SK-N-SH (cell line): ENCODE data around the gene HUNK. TPM values are rescaled to one million over a fixed set of nuclear protein-coding genes. Genes with fewer than 3 reads are reported as not detected.

Source experiments
- CTCF ChIA-PET: fragments of 300-600, 350-600 bp; formaldehyde crosslinking; extraction: SDS; loops from one replicate; lab custom pipeline; 2021; lab: Yijun Ruan, JAX
- POLR2A ChIA-PET: fragments of 350-600 bp; sonication (Branson Sonifier 250); formaldehyde crosslinking; extraction: SDS; loops from one replicate; lab custom pipeline; 2020; ENCODE audit warnings: antibody characterized with exemption, inconsistent platforms; lab: Yijun Ruan, JAX
- DNase-seq: peaks from one replicate; pipeline ENCODE4 v3.0.0; 2012
- H2AFZ ChIP-seq: fragments of 200-600 bp; sonication (generic); 2 replicates; pipeline ENCODE4 v1.8.1; 2016; ENCODE audit warnings: antibody characterized with exemption, mild to moderate bottlenecking, low read depth
- H3F3A ChIP-seq: fragments of 200-600 bp; sonication (generic); replicated peaks from 2 replicates; pipeline ENCODE3; 2016; ENCODE audit warnings: antibody characterized with exemption, mild to moderate bottlenecking; ENCODE audit not compliant: insufficient read depth
- H3K27ac ChIP-seq, 2 experiments: fragments of 200-500 bp in 1 of 2; fragments of 200-600 bp in 1 of 2; sonication (Bioruptor generic) in 1 of 2; sonication (generic), shearing (Covaris generic) in 1 of 2; 2 replicates each; pipeline versions ENCODE4 v1.5.1 to v1.6.1; 2014 to 2016; ENCODE audit warnings: low read depth in 2 of 2, inconsistent platforms in 1 of 2, low read length in 1 of 2, mild to moderate bottlenecking in 1 of 2, mixed read lengths in 1 of 2
- H3K27me3 ChIP-seq: fragments of 200-600 bp; sonication (generic), shearing (Covaris generic); 2 replicates; pipeline ENCODE4 v1.6.1; 2016; ENCODE audit warnings: mixed run types; ENCODE audit not compliant: insufficient read depth
- H3K36me3 ChIP-seq, 2 experiments: fragments of 200-500 bp in 1 of 2; fragments of 200-600 bp in 1 of 2; sonication (Bioruptor generic) in 1 of 2; sonication (generic) in 1 of 2; replicated peaks in 1 of 2; 2 replicates each; pipeline versions ENCODE3 to v1.5.1; 2014 to 2016; ENCODE audit warnings: low read length in 1 of 2, mild to moderate bottlenecking in 1 of 2; ENCODE audit not compliant: insufficient read depth in 2 of 2, control insufficient read depth in 1 of 2
- H3K4me1 ChIP-seq, 2 experiments: fragments of 200-500 bp in 1 of 2; fragments of 200-600 bp in 1 of 2; sonication (Bioruptor generic) in 1 of 2; sonication (generic), shearing (Covaris generic) in 1 of 2; 2 replicates each; pipeline versions ENCODE4 v1.5.1 to v1.6.1; 2014 to 2016; ENCODE audit warnings: low read depth in 1 of 2, low read length in 1 of 2, mixed run types in 1 of 2; ENCODE audit not compliant: insufficient read depth in 2 of 2, control insufficient read depth in 1 of 2
- H3K4me2 ChIP-seq: fragments of 200-600 bp; sonication (generic), shearing (Covaris generic); 2 replicates; pipeline ENCODE4 v1.6.1; 2017; ENCODE audit warnings: mixed run types
- H3K4me3 ChIP-seq, 2 experiments: fragments of 200-500 bp in 1 of 2; fragments of 200-600 bp in 1 of 2; sonication (Bioruptor generic) in 1 of 2; sonication (generic), shearing (Covaris generic) in 1 of 2; 2 replicates each; pipeline versions ENCODE4 v1.5.1 to v1.8.1; 2014 to 2016; ENCODE audit warnings: low read depth in 2 of 2, inconsistent platforms in 1 of 2, low read length in 1 of 2, mild to moderate bottlenecking in 1 of 2, mixed read lengths in 1 of 2, moderate library complexity in 1 of 2
- H3K79me2 ChIP-seq: fragments of 200-600 bp; sonication (generic); 2 replicates; pipeline ENCODE4 v1.8.1; 2017; ENCODE audit warnings: mild to moderate bottlenecking; ENCODE audit not compliant: insufficient read depth
- H3K9ac ChIP-seq: fragments of 200-600 bp; sonication (generic); 2 replicates; pipeline ENCODE4 v1.6.1; 2017; ENCODE audit warnings: mixed run types
- H3K9me2 ChIP-seq: fragments of 200-600 bp; sonication (generic); 2 replicates; pipeline ENCODE4 v1.6.1; 2017; ENCODE audit warnings: mixed run types
- H3K9me3 ChIP-seq: fragments of 200-600 bp; sonication (generic); 2 replicates; pipeline ENCODE4 v1.6.1; 2017; ENCODE audit warnings: mixed run types, mild to moderate bottlenecking, moderate library complexity
- H4K20me1 ChIP-seq: fragments of 200-600 bp; sonication (generic); 2 replicates; pipeline ENCODE4 v1.6.1; 2017; ENCODE audit warnings: mild to moderate bottlenecking, mixed run types; ENCODE audit not compliant: insufficient read depth
- CHD2 ChIP-seq: fragments of 150-350 bp; IDR thresholded peaks from 2 replicates; pipeline ENCODE4 v1.6.1; 2018; ENCODE audit warnings: low read length; ENCODE audit not compliant: partially characterized antibody
- ELF1 ChIP-seq: IDR thresholded peaks from 2 replicates; pipeline ENCODE4 v1.4.0; 2012
- EP300 ChIP-seq, 2 experiments: IDR thresholded peaks; 2 replicates each; pipeline versions ENCODE4 v1.4.0 to v1.6.1; 2012; ENCODE audit warnings: borderline replicate concordance in 1 of 2, low read depth in 1 of 2, low read length in 1 of 2
- EZH2phosphoT487 ChIP-seq: fragments of 200-600 bp; sonication (generic); IDR thresholded peaks from 2 replicates; pipeline ENCODE4 v1.6.1; 2017; ENCODE audit warnings: low read depth, mixed run types, mild to moderate bottlenecking, antibody characterized with exemption, moderate library complexity, borderline replicate concordance
- FOSL2 ChIP-seq: IDR thresholded peaks from 2 replicates; pipeline ENCODE4 v1.4.0; 2012; ENCODE audit warnings: low read depth, mild to moderate bottlenecking, moderate library complexity, borderline replicate concordance
- GATA2 ChIP-seq: sonication (generic); formaldehyde crosslinking; IDR thresholded peaks from 2 replicates; pipeline ENCODE4 v1.5.0; 2020; ENCODE audit warnings: mild to moderate bottlenecking, missing genetic modification reagents
- JUND ChIP-seq: IDR thresholded peaks from 2 replicates; pipeline ENCODE4 v1.4.0; 2012
- NFIC ChIP-seq: IDR thresholded peaks from 2 replicates; pipeline ENCODE4 v1.4.0; 2012; ENCODE audit warnings: borderline replicate concordance
- NRF1 ChIP-seq: IDR thresholded peaks from 2 replicates; pipeline ENCODE4 v1.6.1; 2012; ENCODE audit warnings: low read depth, mild to moderate bottlenecking, low read length
- PBX3 ChIP-seq: IDR thresholded peaks from 2 replicates; pipeline ENCODE4; 2012
- POLR2AphosphoS5 ChIP-seq: IDR thresholded peaks from 2 replicates; pipeline ENCODE4 v1.6.1; 2012; ENCODE audit warnings: low read depth, low read length
- RCOR1 ChIP-seq: fragments of 150-350 bp; IDR thresholded peaks from 2 replicates; pipeline ENCODE4 v1.6.1; 2017; ENCODE audit warnings: antibody characterized with exemption, low read length
- RFX5 ChIP-seq: IDR thresholded peaks from 2 replicates; pipeline ENCODE4 v1.6.1; 2012; ENCODE audit warnings: mild to moderate bottlenecking, improper control_type of control experiment, low read length
- RXRA ChIP-seq: IDR thresholded peaks from 2 replicates; pipeline ENCODE4 v1.4.0; 2012; ENCODE audit warnings: low read depth, mild to moderate bottlenecking, borderline replicate concordance
- TCF12 ChIP-seq: IDR thresholded peaks from 2 replicates; pipeline ENCODE4 v1.4.0; 2012
- ZBTB33 ChIP-seq: IDR thresholded peaks from 2 replicates; pipeline ENCODE4 v1.4.0; 2012; ENCODE audit warnings: low read depth, borderline replicate concordance
- WGBS: methylation state at CpG from one replicate; pipeline ENCODE4 v1.1.6; 2017; ENCODE audit warnings: low lambda C conversion rate; 5-methylcytosine and 5-hydroxymethylcytosine counted together
- polyA plus RNA-seq, 3 experiments: library from polyadenylated mRNA; depleted of rRNA; stranded (reverse); fragments of >200 nt; gene quantifications; 2 replicates each; pipeline ENCODE4 v1.2.3, GENCODE V29; 2012
- TF ChIP-seq, protein P1 (sequence below): fragments of 200-600 bp; sonication (generic); IDR thresholded peaks from 2 replicates; pipeline ENCODE4 v1.6.1; 2017; ENCODE audit warnings: antibody characterized with exemption, mild to moderate bottlenecking, moderate library complexity
- TF ChIP-seq, protein P2 (sequence below): IDR thresholded peaks from 2 replicates; pipeline ENCODE4 v1.6.1; 2012; ENCODE audit warnings: mild to moderate bottlenecking, low read depth, low read length, moderate library complexity

Gene HUNK
- polyA plus RNA-seq, 1 of the 3 experiments (the other 2 are of a cell fraction) = 0.31 TPM

GRCh38 chr21:31898933-31899630, 26.3 kb downstream of the HUNK start:
- Histone ChIP-seq H3K27ac (no peak overlapping the region), H3K36me3 (no peaks in the 10 kb centered on the region), H3F3A (no peaks in the 10 kb centered on the region), H3K9ac (no peak overlapping the region), H3K9me2 (no peaks in the 10 kb centered on the region), H3K27me3 (no peaks in the 10 kb centered on the region), H3K4me2 (no peak overlapping the region), H3K9me3 (no peaks in the 10 kb centered on the region)
- DNase-seq = no peak
- POLR2A ChIA-PET = no interaction called here
- 62% methylated on average over 9 of the region's 9 CpGs for WGBS
- TF ChIP-seq, protein P1, sequence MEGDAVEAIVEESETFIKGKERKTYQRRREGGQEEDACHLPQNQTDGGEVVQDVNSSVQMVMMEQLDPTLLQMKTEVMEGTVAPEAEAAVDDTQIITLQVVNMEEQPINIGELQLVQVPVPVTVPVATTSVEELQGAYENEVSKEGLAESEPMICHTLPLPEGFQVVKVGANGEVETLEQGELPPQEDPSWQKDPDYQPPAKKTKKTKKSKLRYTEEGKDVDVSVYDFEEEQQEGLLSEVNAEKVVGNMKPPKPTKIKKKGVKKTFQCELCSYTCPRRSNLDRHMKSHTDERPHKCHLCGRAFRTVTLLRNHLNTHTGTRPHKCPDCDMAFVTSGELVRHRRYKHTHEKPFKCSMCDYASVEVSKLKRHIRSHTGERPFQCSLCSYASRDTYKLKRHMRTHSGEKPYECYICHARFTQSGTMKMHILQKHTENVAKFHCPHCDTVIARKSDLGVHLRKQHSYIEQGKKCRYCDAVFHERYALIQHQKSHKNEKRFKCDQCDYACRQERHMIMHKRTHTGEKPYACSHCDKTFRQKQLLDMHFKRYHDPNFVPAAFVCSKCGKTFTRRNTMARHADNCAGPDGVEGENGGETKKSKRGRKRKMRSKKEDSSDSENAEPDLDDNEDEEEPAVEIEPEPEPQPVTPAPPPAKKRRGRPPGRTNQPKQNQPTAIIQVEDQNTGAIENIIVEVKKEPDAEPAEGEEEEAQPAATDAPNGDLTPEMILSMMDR = no peak
- TF ChIP-seq POLR2AphosphoS5 = no peak
- no peak for TF ChIP-seq PBX3
- no peak for TF ChIP-seq ELF1
- peak; percentile 49; the same call in 1 of the 2 replicates for TF ChIP-seq GATA2 (CRISPR knock-in tag)
- TF ChIP-seq FOSL2 = no peak
- TF ChIP-seq RXRA = no peak
- no peak for TF ChIP-seq RFX5
- TF ChIP-seq EZH2phosphoT487 = no peak
- no peak for TF ChIP-seq EP300 (IDR thresholded peaks at IDR 0.05; ENCODE audit: borderline replicate concordance in 1 of 2, low read depth in 1 of 2, low read length in 1 of 2)
- no peak for TF ChIP-seq TCF12
- 0 out of 2 replicates have a peak, but pooled peaks have one; percentile 15 for TF ChIP-seq RCOR1
- TF ChIP-seq, all 33 proteins: peak for 2
- CTCF ChIA-PET = interaction anchor here (1.0 to 1.6 kb wide), 6 partner anchors 10 to 113 kb away, joined by 3 to 5 read pairs (median 4); partner anchors contain the start of gene HUNK
- Histone ChIP-seq H3K79me2 (no peaks in the 10 kb centered on the region), H3K4me1 (peaks cover 0 to 12% of the 10 kb centered on the region in 2 experiments; a peak in 2 of 4 replicates), H2AFZ (no peak overlapping the region), H4K20me1 (no peaks in the 10 kb centered on the region), H3K4me3 (no peak overlapping the region)

DNA sequence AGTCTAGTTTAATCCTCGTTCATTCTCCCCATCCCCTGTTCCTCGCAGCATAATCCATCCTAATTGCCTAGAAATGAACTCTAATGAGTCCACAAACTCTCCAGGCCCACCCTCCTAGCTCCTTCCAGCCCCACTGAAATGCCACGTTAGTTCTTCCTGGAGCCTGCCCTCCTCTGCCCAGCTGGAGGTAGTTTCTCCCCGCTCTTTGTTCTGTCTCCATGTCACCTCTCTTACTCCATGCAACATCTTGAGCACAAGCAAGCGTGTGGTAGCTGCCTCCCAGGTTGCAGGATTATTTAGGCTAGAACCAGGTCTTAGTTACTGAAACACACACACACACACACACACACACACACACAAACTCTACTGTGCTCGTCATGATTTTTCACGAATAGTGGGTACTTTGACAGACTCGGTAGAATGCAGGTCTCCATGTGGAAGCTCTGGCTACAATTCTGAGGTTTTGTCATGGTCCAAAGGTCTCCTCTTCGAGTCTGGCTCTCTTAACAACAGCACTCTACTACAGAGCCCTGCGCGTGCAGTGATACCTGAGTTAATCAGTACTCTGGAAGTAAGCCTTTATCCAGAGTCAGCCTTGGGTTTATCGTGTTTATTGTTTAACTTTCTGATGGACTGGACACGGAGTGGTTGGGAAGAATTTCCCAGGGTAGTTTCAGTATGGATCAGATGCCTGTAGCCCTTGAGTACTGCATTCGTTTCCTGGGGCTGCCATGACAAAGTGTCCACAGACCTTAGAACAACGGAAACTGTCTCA, 27.5 kb downstream of the HUNK start:
- Histone ChIP-seq H3K4me3 (no peak overlapping the region), H2AFZ (no peak overlapping the region), H3K9me2 (no peaks in the 10 kb centered on the region), H3K36me3 (no peaks in the 10 kb centered on the region), H3K4me2 (no peak overlapping the region), H3K79me2 (no peaks in the 10 kb centered on the region), H4K20me1 (no peaks in the 10 kb centered on the region), H3F3A (no peaks in the 10 kb centered on the region), H3K27me3 (no peaks in the 10 kb centered on the region), H3K9me3 (no peaks in the 10 kb centered on the region), H3K4me1 (peaks cover 0 to 8% of the 10 kb centered on the region in 2 experiments; a peak in 2 of 4 replicates), H3K27ac (no peak overlapping the region), H3K9ac (no peak overlapping the region)
- CTCF ChIA-PET = interaction anchor here (1.4 kb wide), 1 partner anchor 114 kb away, joined by 3 read pairs; no protein-coding TSS in a partner anchor
- DNase-seq = no peak
- POLR2A ChIA-PET = interaction anchor here (1.6 kb wide), 1 partner anchor 11 kb away, joined by 3 read pairs; no protein-coding TSS in a partner anchor
- WGBS = 80% methylated on average over 15 of the region's 15 CpGs
- no peak for TF ChIP-seq JUND
- TF ChIP-seq CHD2 = no peak
- TF ChIP-seq, protein P2, sequence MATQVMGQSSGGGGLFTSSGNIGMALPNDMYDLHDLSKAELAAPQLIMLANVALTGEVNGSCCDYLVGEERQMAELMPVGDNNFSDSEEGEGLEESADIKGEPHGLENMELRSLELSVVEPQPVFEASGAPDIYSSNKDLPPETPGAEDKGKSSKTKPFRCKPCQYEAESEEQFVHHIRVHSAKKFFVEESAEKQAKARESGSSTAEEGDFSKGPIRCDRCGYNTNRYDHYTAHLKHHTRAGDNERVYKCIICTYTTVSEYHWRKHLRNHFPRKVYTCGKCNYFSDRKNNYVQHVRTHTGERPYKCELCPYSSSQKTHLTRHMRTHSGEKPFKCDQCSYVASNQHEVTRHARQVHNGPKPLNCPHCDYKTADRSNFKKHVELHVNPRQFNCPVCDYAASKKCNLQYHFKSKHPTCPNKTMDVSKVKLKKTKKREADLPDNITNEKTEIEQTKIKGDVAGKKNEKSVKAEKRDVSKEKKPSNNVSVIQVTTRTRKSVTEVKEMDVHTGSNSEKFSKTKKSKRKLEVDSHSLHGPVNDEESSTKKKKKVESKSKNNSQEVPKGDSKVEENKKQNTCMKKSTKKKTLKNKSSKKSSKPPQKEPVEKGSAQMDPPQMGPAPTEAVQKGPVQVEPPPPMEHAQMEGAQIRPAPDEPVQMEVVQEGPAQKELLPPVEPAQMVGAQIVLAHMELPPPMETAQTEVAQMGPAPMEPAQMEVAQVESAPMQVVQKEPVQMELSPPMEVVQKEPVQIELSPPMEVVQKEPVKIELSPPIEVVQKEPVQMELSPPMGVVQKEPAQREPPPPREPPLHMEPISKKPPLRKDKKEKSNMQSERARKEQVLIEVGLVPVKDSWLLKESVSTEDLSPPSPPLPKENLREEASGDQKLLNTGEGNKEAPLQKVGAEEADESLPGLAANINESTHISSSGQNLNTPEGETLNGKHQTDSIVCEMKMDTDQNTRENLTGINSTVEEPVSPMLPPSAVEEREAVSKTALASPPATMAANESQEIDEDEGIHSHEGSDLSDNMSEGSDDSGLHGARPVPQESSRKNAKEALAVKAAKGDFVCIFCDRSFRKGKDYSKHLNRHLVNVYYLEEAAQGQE = no peak
- no peak for TF ChIP-seq EZH2phosphoT487
- TF ChIP-seq ZBTB33 = no peak
- no peak for TF ChIP-seq NFIC
- no peak for TF ChIP-seq NRF1
